Esophagus mucosa (tissue), 1 donor: ENCODE results near the gene PADI4. TPM values are rescaled to one million over a fixed set of nuclear protein-coding genes. Genes with fewer than 3 reads are reported as not detected.

ENCODE experiments used
- ATAC-seq: fragments of 200-7000 bp; cut with Tn5 transposase; one replicate; pipeline ENCODE4 v1.9.1; 2020
- total RNA-seq: library from RNA; stranded (reverse); gene quantifications from one replicate; pipeline ENCODE4 v1.2.4, GENCODE V29; 2023
- donor health status: DM: yes; HTN: yes; CAD: no.

PADI4 gene
- not detected for total RNA-seq

GRCh38 chr1:17307946-17308345, at the start of gene PADI4:
PADI4 (plus strand) TSS chr1:17308197; CDS start chr1:17308223, 26 bp downstream.
- no peak for ATAC-seq

GRCh38 chr1:17258758-17259130, 49.3 kb upstream of the PADI4 start:
- ATAC-seq, result peak; percentile 65

- no peak for ATAC-seq
Measured at GRCh38 chr1:17259233-17259873, 48.6 kb upstream of the PADI4 start.

- ATAC-seq, result no peak
Measured at GRCh38 chr1:17260264-17260663, 47.7 kb upstream of the PADI4 start.

- ATAC-seq, result no peak
Measured at GRCh38 chr1:17260738-17261137, 47.3 kb upstream of the PADI4 start.

GRCh38 chr1:17263936-17264335, 44.1 kb upstream of the PADI4 start:
- ATAC-seq, result no peak

- ATAC-seq, result no peak
Measured at GRCh38 chr1:17264470-17264869, 43.5 kb upstream of the PADI4 start.

- ATAC-seq, result peak; percentile 9
Measured at GRCh38 chr1:17265162-17265561, 42.8 kb upstream of the PADI4 start.

GRCh38 chr1:17265950-17266349, 42.0 kb upstream of the PADI4 start:
- ATAC-seq, result no peak

- ATAC-seq, result no peak
Measured at GRCh38 chr1:17270891-17271765, 36.9 kb upstream of the PADI4 start.

GRCh38 chr1:17272066-17272465, 35.9 kb upstream of the PADI4 start:
- no peak for ATAC-seq

GRCh38 chr1:17272646-17273045, 35.4 kb upstream of the PADI4 start:
- peak; percentile 62 for ATAC-seq

- no peak for ATAC-seq
Measured at GRCh38 chr1:17273096-17273495, 34.9 kb upstream of the PADI4 start.

GRCh38 chr1:17274186-17275170, 33.5 kb upstream of the PADI4 start:
- peak; percentile 27 for ATAC-seq

GRCh38 chr1:17276568-17276967, 31.4 kb upstream of the PADI4 start:
- ATAC-seq, result peak; percentile 45

- ATAC-seq, result no peak
Measured at GRCh38 chr1:17277511-17278159, 30.4 kb upstream of the PADI4 start.

- no peak for ATAC-seq
Measured at GRCh38 chr1:17278996-17279830, 28.8 kb upstream of the PADI4 start.

GRCh38 chr1:17280436-17280835, 27.6 kb upstream of the PADI4 start:
- no peak for ATAC-seq

- no peak for ATAC-seq
Measured at GRCh38 chr1:17280894-17281293, 27.1 kb upstream of the PADI4 start.

- peak; percentile 46 for ATAC-seq
Measured at GRCh38 chr1:17281775-17282181, 26.2 kb upstream of the PADI4 start.

- ATAC-seq, result no peak
Measured at GRCh38 chr1:17282836-17283235, 25.2 kb upstream of the PADI4 start.
